ENCODE measurements around the gene CXorf58. TPM values are rescaled to one million over a fixed set of nuclear protein-coding genes. Genes with fewer than 3 reads are reported as not detected.

The CXorf58 gene
- total and polyA plus RNA-seq, 9 of the 15 experiments (the other 6 are each of a cell fraction or from before 2014, with no cell fraction given): 0.10 to 0.27 (median 0.16) TPM; not detected in 3

DNA sequence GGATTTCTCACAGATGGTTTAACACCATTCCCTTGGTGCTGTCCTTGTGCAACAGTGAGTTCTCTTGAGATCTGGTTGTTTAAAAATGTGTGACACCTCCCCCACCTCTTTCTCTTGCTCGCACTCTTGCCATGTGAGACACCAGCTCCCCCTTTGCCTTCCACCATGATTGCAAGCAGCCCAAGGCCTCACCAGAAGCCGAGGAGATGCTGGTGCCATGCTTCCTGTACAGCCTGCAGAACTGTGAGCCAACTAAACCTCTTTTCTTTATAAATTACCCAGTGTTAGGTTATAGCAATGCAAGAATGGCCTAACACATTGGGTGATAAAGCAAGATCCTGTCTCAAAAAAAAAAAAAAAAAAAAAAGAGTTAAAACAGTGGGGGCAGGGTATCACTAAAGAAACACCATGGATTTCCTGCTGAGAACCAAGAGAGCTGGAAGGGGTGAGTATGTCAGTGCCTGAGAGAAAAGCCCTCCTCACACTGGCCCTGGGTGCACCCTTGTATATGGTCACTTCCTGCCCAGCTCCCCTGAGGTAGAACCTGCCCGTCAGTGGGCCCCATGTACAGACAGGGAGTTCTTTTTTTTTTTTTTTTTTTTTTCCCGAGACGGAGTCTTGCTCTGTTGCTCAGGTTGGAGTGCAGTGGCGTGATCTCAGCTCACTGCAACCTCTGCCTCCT, 46.5 kb upstream of the CXorf58 start:
- Histone ChIP-seq H3K9ac (ENCODE audit: insufficient read depth in 1 of 2, low read depth in 2 of 2, low read length in 2 of 2) (no peak overlapping the region), H3K9me3 (replicated peaks; ENCODE audit: control insufficient read depth, insufficient read depth, low read depth, low read length) (no peaks in the 10 kb centered on the region), H3K4me3 (no peak overlapping the region), H3K4me1 (replicated peaks in 1 of 2; ENCODE audit: control insufficient read depth in 2 of 2, insufficient read depth in 2 of 2, low read length in 2 of 2) (no peaks in the 10 kb centered on the region; a peak in 1 of 5 replicates), H3K4me2 (ENCODE audit: insufficient read depth, low read length) (no peak overlapping the region), H3K9me1 (ENCODE audit: control insufficient read depth, insufficient read depth, low read length) (no peaks in the 10 kb centered on the region), H4K20me1 (replicated peaks; ENCODE audit: control insufficient read depth, insufficient read depth, low read length) (no peaks in the 10 kb centered on the region), H2AFZ (ENCODE audit: low read depth, low read length) (no peak overlapping the region), H3K36me3 (ENCODE audit: control insufficient read depth, insufficient read depth, low read length) (peaks cover 12% of the 10 kb centered on the region; the same call in 2 of the 3 replicates), H3K79me2 (ENCODE audit: control insufficient read depth, insufficient read depth, low read length) (no peaks in the 10 kb centered on the region), H3K27ac (ENCODE audit: extremely low read depth, low read depth, low read length) (no peak overlapping the region), H3K27me3 (ENCODE audit: control insufficient read depth in 2 of 2, insufficient read depth in 2 of 2, low read length in 2 of 2) (no peaks in the 10 kb centered on the region)
- in situ Hi-C loops (cut with MboI) (no loop called here), intact Hi-C loops (cut with micrococcal nuclease) (no loop called here)
- no peak for FAIRE-seq
- 93% methylated on average over 3 of the region's 6 CpGs for WGBS (ENCODE audit: insufficient coverage, low coverage, missing lambda C conversion rate)
- ChIA-PET CTCF (ENCODE audit: low intra/inter-chr PET ratio) (no interaction called here), POLR2A (no interaction called here)
- no TSS peak for BruUV-seq (replicated peaks)
- no peak for DNase-seq (ENCODE audit: extremely low read depth in 1 of 4, low spot score in 3 of 4)
- no peak for ATAC-seq
- TF ChIP-seq FIP1L1 (IDR thresholded peaks at IDR 0.05; ENCODE audit: low read depth, low read length, poor library complexity, severe bottlenecking): no peak
- no peak for TF ChIP-seq CBFB (CRISPR knock-in tag; IDR thresholded peaks at IDR 0.05)
- TF ChIP-seq, protein P1, sequence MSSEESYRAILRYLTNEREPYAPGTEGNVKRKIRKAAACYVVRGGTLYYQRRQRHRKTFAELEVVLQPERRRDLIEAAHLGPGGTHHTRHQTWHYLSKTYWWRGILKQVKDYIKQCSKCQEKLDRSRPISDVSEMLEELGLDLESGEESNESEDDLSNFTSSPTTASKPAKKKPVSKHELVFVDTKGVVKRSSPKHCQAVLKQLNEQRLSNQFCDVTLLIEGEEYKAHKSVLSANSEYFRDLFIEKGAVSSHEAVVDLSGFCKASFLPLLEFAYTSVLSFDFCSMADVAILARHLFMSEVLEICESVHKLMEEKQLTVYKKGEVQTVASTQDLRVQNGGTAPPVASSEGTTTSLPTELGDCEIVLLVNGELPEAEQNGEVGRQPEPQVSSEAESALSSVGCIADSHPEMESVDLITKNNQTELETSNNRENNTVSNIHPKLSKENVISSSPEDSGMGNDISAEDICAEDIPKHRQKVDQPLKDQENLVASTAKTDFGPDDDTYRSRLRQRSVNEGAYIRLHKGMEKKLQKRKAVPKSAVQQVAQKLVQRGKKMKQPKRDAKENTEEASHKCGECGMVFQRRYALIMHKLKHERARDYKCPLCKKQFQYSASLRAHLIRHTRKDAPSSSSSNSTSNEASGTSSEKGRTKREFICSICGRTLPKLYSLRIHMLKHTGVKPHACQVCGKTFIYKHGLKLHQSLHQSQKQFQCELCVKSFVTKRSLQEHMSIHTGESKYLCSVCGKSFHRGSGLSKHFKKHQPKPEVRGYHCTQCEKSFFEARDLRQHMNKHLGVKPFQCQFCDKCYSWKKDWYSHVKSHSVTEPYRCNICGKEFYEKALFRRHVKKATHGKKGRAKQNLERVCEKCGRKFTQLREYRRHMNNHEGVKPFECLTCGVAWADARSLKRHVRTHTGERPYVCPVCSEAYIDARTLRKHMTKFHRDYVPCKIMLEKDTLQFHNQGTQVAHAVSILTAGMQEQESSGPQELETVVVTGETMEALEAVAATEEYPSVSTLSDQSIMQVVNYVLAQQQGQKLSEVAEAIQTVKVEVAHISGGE (CRISPR knock-in tag; IDR thresholded peaks at IDR 0.05): no peak
- TF ChIP-seq DDX20 (tag; IDR thresholded peaks at IDR 0.05; ENCODE audit: low read depth): no peak
- TF ChIP-seq RBBP5 (IDR thresholded peaks at IDR 0.05; ENCODE audit: borderline replicate concordance, insufficient read depth, low read length, poor library complexity, severe bottlenecking): no peak
- no peak for TF ChIP-seq PURB (CRISPR knock-in tag; IDR thresholded peaks at IDR 0.05; ENCODE audit: low read depth)
- no peak for TF ChIP-seq LEF1 (IDR thresholded peaks at IDR 0.05)
- TF ChIP-seq CEBPG (CRISPR knock-in tag; IDR thresholded peaks at IDR 0.05): no peak
- no peak for TF ChIP-seq CEBPG (tag; conservative IDR thresholded peaks at IDR 0.05 in 1 of 2, IDR thresholded peaks at IDR 0.05 in 1 of 2)
